ENCODE data around the gene TCEA2.

The TCEA2 gene

DNA sequence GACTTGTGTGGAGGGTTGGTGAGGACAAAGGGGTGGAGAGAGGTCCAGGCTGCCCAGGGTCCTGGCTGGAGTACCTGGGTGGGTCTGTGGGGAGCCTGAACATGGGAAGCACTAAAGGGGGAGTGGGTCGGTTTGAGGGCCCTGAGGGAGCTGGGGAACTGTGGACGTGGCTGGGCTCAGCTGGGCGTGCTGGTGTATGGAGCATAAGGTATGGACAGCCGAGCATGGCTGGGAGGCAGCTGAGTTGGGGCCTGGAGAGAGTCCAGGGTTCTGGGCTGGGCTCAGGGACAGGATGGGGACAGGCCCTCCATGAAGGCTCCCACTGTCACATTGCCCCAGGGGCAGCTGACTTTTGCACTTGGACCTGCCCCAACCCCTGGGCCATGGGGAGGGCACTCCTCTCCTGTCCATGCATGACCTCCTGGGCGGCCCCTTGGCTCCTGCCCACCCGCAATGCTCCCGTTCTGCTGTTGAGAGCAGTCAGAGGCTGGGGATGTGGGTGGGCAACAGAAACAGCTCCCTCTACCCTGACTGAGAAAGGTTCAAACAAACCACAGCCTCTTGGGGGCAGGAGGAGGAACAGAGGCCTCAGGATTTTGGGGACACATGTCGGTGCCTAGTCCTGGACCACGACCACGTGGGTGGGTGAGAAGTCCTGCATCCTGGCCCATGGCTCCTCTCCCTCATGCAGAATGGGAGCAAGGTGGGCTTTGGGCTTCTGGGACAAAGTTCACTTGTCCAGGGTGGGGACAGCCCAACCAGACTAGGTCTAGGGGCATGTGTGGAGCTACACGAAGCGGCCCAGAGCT, 22.6 kb upstream of the TCEA2 start:
- H3K4me3 ChIP-seq (ENCODE audit: low read length) = no peak overlapping the region
- TF ChIP-seq, protein P1, sequence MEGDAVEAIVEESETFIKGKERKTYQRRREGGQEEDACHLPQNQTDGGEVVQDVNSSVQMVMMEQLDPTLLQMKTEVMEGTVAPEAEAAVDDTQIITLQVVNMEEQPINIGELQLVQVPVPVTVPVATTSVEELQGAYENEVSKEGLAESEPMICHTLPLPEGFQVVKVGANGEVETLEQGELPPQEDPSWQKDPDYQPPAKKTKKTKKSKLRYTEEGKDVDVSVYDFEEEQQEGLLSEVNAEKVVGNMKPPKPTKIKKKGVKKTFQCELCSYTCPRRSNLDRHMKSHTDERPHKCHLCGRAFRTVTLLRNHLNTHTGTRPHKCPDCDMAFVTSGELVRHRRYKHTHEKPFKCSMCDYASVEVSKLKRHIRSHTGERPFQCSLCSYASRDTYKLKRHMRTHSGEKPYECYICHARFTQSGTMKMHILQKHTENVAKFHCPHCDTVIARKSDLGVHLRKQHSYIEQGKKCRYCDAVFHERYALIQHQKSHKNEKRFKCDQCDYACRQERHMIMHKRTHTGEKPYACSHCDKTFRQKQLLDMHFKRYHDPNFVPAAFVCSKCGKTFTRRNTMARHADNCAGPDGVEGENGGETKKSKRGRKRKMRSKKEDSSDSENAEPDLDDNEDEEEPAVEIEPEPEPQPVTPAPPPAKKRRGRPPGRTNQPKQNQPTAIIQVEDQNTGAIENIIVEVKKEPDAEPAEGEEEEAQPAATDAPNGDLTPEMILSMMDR (IDR thresholded peaks at IDR 0.05; ENCODE audit: insufficient read depth, low read depth, low read length, missing control alignments) = no peak
- DNase-seq (ENCODE audit: low read depth) = no peak

DNA sequence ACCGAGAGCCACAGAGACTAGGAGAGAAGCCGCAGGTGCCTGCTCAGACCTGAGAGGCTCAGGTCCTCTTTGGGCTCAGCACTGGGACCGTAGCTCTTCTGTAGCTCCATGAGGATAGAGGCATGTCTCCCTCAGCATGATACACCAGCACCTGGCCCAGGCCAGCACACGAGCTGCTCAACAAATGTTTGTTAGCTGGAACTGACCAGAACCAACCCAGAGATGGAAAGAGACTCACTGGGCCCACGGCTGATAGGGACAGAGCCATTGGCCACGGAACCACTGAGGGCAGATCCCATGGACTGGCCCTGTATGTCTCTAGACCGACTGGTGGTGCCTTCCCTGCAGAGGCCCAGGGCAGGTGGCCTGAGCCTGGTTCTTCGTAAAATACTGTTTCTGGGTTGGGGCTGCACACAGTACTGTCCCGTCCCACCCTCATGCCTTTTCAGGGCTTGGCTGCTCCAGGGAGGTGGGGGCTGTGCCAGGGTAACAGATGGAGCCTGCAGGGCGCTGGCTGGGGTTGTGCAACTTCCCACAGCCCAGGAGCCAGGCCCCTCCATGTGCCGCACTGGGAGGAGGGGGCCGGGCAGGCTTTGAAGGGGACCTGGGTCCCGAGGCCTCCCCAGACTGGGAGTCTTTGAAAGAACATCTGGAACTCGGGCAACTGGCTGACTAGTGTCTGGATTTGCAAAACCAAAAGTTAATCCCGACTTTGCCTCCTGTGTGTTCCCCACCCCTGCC, 21.8 kb upstream of the TCEA2 start:
- TF ChIP-seq, protein P1 (IDR thresholded peaks at IDR 0.05; ENCODE audit: insufficient read depth, low read depth, low read length, missing control alignments) = no peak
- H3K4me3 ChIP-seq (ENCODE audit: low read length) = no peak overlapping the region
- DNase-seq (ENCODE audit: low read depth) = no peak

DNA sequence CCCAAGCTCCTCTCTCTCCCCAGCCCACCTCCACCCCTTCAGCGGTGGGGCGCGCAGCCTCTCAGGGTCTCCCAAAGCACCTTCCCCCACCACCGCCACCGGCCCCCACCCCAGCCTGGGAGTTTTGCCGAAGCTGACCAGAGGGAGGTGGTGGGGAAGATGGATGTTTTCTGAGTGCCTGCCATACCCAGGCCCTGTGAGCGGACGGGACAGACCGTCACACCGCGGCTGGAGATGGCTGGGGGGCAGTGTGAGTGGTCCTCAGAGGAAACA, 21.3 kb upstream of the TCEA2 start:
- peak overlapping the region; percentile 33 for H3K4me3 ChIP-seq (ENCODE audit: low read length)
- DNase-seq (ENCODE audit: low read depth) = no peak
- TF ChIP-seq, protein P1 (IDR thresholded peaks at IDR 0.05; ENCODE audit: insufficient read depth, low read depth, low read length, missing control alignments) = no peak

DNA sequence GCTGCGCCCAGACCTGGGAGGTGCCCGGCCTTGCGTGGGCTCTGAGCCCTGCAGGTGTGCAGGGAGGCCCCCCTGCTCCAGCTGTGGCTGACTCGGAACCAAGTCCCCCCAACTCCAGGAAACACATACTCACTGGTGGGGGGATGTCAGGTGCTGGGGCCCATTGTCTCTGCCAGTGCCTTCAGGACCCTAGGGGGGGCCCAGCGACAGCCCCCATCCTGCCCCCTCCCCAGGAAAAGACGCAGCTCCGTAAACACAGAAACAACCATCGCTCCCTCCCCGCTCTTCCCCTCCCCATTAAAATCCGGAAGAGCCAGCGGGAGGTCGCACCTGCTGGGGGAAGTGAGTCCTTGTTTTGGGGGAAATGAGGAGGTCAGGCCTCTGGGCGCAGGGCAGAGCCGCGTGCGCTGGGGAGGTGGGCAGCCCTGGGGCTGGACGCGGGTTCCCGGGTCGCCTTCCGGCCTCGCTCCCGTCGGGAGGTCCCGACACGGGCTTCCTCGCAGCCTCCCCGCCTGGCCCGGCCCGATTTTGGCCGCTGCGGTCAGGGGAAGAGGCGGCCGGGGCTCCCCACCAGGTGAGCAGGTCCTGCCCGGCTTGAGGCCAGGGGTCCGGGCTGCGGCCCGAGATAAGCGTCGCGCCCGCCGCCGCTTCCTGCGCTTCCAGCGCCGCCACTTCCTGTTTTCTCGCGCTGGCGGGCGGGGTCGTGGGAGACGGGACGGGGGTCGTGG, 20.8 kb upstream of the TCEA2 start:
- TF ChIP-seq, protein P1 (IDR thresholded peaks at IDR 0.05; ENCODE audit: insufficient read depth, low read depth, low read length, missing control alignments) = no peak
- peak overlapping the region; percentile 33 for H3K4me3 ChIP-seq (ENCODE audit: low read length)
- no peak for DNase-seq (ENCODE audit: low read depth)

DNA sequence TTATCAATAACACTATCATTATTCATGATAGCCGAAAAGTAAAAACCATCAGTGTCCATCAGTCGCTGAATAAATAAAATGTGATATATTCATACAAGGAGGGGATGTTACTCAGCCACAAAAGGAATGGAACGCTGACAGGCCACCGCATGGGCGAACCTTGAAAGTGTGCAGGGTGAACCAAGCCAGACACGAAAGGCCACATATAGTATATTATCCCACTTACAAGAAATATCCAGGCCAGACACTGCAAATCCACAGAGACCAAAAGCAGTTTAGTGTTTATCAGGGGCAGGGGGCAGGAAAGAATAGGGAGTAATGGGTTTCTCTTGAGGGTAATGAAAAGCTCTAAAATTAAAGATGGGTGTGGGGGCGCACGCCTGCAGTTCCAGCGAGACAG, 19.2 kb upstream of the TCEA2 start:
- H3K4me3 ChIP-seq (ENCODE audit: low read length) = no peak overlapping the region
- no peak for DNase-seq (ENCODE audit: low read depth)
- TF ChIP-seq, protein P1 (IDR thresholded peaks at IDR 0.05; ENCODE audit: insufficient read depth, low read depth, low read length, missing control alignments) = no peak

DNA sequence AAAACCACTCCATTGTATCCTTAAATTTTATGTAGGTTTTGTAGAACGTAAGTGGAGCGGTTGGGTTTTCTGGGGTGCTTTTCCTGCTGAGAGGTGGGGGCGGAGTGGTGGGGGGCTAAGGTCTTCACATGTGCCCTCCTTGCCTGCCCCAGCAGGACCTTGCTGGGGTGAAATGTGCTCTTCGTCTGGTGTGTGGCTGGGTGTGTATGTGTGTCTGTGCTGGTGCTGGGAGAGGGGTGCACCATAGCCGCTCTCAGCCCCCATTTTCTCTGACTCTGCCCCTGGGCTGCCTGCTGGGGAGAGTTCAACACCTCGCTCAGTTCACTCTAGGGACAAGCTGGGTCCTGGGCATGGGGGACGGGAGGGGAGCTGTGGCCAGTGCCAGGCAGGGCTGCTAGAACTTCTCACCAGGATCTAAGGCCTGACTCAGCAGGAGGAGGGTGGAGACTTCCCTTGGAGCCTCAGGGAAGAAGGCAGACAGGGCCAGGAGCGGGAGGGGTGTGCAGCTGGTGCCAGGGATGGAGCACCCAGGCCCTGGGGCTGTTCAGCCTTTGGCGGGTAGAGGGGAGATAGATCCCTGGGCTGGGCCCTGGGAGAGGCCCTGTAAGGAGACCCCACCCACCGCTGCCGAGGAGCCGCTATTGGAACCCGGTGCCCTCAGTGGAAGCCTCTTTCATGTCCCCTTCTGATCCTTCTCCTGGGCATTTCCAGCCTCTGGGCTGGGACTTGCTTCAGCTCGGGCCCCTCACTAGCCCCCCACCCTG, 18.3 kb upstream of the TCEA2 start:
- DNase-seq (ENCODE audit: low read depth) = peak; percentile 82
- no peak overlapping the region for H3K4me3 ChIP-seq (ENCODE audit: low read length)
- TF ChIP-seq, protein P1 (IDR thresholded peaks at IDR 0.05; ENCODE audit: insufficient read depth, low read depth, low read length, missing control alignments) = no peak
